Stomach (tissue), 4 donors: ENCODE data around the gene P4HTM.

Experiments used
- POLR2A ChIP-seq, 4 donors: fragments of 450-650 bp; IDR thresholded peaks; one replicate each; pipeline ENCODE4 v1.6.1; 2016; ENCODE audit warnings: antibody characterized with exemption in 4 of 4, control low read depth in 2 of 4, mild to moderate bottlenecking in 1 of 4, moderate library complexity in 1 of 4
- POLR2AphosphoS5 ChIP-seq, 3 donors: sonication (generic); formaldehyde crosslinking; IDR thresholded peaks; one replicate each; pipeline ENCODE4 v1.6.1; 2016; ENCODE audit warnings: antibody characterized with exemption in 3 of 3
- TF ChIP-seq, protein P1 (sequence below), 7 experiments: fragments of 450-650 bp in 4 of 7; fragments of 200-600 bp in 3 of 7; sonication (generic) in 3 of 7; IDR thresholded peaks; one replicate each; pipeline ENCODE4 v1.5.1; 2016 to 2019; ENCODE audit warnings: antibody characterized with exemption in 7 of 7, control low read depth in 2 of 7, mild to moderate bottlenecking in 1 of 7

DNA sequence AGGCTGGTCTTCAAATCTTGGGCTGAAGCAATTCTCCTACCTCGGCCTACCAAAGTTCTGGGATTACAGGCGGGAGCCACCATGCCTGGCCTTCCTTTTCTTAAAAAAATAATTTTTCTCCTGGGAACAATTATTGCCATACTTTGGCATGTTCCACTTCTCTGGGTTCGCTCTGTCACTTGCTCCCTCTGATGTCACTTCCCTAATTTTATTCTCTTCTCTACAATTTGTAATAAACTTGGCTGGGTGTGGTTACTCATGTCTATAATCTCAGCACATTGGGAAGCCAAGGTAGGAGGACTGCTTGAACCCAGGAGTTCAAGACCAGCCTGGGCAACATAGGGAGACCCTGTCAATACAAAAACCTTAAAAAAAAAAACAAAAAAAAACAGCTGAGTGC, 45.2 kb downstream of the P4HTM start:
- TF ChIP-seq, protein P1, sequence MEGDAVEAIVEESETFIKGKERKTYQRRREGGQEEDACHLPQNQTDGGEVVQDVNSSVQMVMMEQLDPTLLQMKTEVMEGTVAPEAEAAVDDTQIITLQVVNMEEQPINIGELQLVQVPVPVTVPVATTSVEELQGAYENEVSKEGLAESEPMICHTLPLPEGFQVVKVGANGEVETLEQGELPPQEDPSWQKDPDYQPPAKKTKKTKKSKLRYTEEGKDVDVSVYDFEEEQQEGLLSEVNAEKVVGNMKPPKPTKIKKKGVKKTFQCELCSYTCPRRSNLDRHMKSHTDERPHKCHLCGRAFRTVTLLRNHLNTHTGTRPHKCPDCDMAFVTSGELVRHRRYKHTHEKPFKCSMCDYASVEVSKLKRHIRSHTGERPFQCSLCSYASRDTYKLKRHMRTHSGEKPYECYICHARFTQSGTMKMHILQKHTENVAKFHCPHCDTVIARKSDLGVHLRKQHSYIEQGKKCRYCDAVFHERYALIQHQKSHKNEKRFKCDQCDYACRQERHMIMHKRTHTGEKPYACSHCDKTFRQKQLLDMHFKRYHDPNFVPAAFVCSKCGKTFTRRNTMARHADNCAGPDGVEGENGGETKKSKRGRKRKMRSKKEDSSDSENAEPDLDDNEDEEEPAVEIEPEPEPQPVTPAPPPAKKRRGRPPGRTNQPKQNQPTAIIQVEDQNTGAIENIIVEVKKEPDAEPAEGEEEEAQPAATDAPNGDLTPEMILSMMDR (IDR thresholded peaks at IDR 0.05) = no peak
- no peak for TF ChIP-seq POLR2A (IDR thresholded peaks at IDR 0.05)
- TF ChIP-seq POLR2AphosphoS5 (IDR thresholded peaks at IDR 0.05) = no peak
